AG09319 (cell line): ENCODE data around the gene CLMN.

Experiments
- DNase-seq: peaks from one replicate; pipeline ENCODE4 v3.0.0-alpha.2; 2010; ENCODE audit warnings: low read depth; ENCODE audit errors: extremely low read depth
- TF ChIP-seq, protein P1 (sequence below): IDR thresholded peaks from 2 replicates; pipeline ENCODE4 v1.5.1; 2011; ENCODE audit warnings: low read depth, mild to moderate bottlenecking, inconsistent platforms, low read length, moderate library complexity

The CLMN gene

GRCh38 chr14:95252219-95252618 is 67.5 kb downstream of the CLMN start:
- no peak for DNase-seq
- TF ChIP-seq, protein P1, sequence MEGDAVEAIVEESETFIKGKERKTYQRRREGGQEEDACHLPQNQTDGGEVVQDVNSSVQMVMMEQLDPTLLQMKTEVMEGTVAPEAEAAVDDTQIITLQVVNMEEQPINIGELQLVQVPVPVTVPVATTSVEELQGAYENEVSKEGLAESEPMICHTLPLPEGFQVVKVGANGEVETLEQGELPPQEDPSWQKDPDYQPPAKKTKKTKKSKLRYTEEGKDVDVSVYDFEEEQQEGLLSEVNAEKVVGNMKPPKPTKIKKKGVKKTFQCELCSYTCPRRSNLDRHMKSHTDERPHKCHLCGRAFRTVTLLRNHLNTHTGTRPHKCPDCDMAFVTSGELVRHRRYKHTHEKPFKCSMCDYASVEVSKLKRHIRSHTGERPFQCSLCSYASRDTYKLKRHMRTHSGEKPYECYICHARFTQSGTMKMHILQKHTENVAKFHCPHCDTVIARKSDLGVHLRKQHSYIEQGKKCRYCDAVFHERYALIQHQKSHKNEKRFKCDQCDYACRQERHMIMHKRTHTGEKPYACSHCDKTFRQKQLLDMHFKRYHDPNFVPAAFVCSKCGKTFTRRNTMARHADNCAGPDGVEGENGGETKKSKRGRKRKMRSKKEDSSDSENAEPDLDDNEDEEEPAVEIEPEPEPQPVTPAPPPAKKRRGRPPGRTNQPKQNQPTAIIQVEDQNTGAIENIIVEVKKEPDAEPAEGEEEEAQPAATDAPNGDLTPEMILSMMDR: no peak

- TF ChIP-seq, protein P1: no peak
- DNase-seq: no peak
Observed at GRCh38 chr14:95250936-95251335, 68.8 kb downstream of the CLMN start.

GRCh38 chr14:95250140-95250769 is 69.5 kb downstream of the CLMN start:
- TF ChIP-seq, protein P1: no peak
- no peak for DNase-seq

- no peak for DNase-seq
- TF ChIP-seq, protein P1: no peak
Observed at GRCh38 chr14:95248432-95248831, 71.3 kb downstream of the CLMN start.

DNA sequence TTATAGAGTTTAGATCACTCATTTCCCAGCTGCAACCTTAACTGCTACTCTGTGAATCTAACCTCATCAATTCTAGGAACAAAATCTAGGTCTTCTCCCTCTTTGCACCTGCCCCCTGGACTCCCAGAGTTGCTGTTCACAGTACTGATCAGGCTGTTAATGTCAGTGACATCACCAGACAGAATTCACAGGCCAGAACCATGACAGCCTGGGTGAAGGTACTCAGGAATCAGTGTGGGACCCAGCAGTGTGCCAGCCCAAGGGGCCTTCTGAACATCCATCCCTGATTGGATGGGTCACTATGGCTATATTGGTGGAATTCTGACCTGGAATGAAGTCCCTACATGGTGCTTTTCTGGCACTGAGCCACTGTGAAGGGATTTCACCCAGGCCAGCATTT is 72.8 kb downstream of the CLMN start:
- TF ChIP-seq, protein P1: no peak

DNA sequence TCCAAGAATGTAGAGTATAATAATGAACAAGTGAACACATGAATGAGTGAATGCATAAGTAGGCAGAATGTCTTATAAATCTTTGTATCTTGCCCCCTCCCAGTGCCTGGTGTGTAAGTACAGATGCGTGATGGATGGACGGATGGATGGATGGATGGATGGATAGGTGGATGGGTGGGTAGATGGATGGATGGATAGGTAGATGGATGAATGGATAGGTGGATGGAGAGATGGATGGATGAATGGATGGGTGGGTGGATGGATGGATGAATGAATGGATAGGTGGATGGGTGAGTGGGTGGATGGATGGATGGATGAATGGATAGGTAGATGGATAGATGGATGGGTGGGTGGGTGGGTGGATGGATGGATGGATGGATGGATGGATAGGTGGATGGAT is 74.4 kb downstream of the CLMN start:
- TF ChIP-seq, protein P1: no peak
- DNase-seq: no peak

More for the DNA sequence above, 72.8 kb downstream of the CLMN start:
- no peak for DNase-seq

DNA sequence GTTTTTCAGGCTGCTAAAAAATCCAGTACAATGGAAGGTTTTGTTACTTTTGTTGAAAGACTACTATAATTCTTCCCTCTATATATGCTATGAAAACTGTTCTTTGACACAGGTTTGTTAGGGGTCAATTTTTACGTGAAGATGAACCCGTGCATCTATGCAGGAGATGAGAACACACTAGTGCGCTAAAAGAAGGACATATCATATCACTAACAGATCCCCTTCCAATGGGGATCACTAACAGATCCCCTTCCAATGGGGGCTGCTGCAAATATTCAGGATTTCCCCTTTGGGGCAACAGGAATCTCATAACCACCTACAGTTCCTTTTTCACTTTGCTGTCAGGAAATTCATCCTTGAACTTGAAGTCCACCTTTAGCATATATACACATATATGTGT is 75.1 kb downstream of the CLMN start:
- TF ChIP-seq, protein P1: no peak
- DNase-seq: no peak
